BJ (cell line): Measurements from ENCODE around the gene PSMC5. TPM values are rescaled to one million over a fixed set of nuclear protein-coding genes. Genes with fewer than 3 reads are reported as not detected.
"Not testable (repeated sequence)": the region's sequence is repeated elsewhere in the genome, so short reads cannot be mapped to it uniquely, and the experiment has no call there.

ENCODE experiments used
- CTCF ChIA-PET: fragments of 350-600 bp; formaldehyde crosslinking; extraction: SDS; loops from one replicate; lab custom pipeline; 2021; ENCODE audit warnings: antibody characterized with exemption, inconsistent platforms; lab: Yijun Ruan, JAX
- POLR2A ChIA-PET: fragments of 300-600 bp; sonication (Branson Sonifier 250); formaldehyde crosslinking; extraction: SDS; loops from one replicate; lab custom pipeline; 2021; ENCODE audit warnings: antibody characterized with exemption; lab: Charles Lee
- DNase-seq: peaks from one replicate; pipeline ENCODE4 v3.0.0-alpha.2; 2011; ENCODE audit warnings: low read depth
- H3K27me3 ChIP-seq: 2 replicates; pipeline ENCODE4 v1.6.0; 2011; ENCODE audit warnings: low read length; ENCODE audit not compliant: control insufficient read depth, insufficient read depth
- H3K36me3 ChIP-seq: 2 replicates; pipeline ENCODE4 v1.5.1; 2011; ENCODE audit warnings: low read length; ENCODE audit not compliant: control insufficient read depth, insufficient read depth
- H3K4me3 ChIP-seq: 2 replicates; pipeline ENCODE4 v1.5.1; 2011; ENCODE audit warnings: low read depth, mild to moderate bottlenecking, control low read depth, low read length
- polyA plus RNA-seq: library from polyadenylated mRNA; depleted of rRNA; stranded (reverse); fragments of >200 nt; gene quantifications from 2 replicates; pipeline ENCODE4 v1.2.3, GENCODE V29; 2011
- TF ChIP-seq, protein P1 (sequence below): IDR thresholded peaks from 2 replicates; pipeline ENCODE4 v1.5.1; 2011; ENCODE audit warnings: low read depth, mild to moderate bottlenecking, control low read depth, inconsistent platforms, low read length, moderate library complexity; ENCODE audit not compliant: insufficient read depth

PSMC5 gene
- polyA plus RNA-seq, 1 experiment, result 151 TPM

DNA sequence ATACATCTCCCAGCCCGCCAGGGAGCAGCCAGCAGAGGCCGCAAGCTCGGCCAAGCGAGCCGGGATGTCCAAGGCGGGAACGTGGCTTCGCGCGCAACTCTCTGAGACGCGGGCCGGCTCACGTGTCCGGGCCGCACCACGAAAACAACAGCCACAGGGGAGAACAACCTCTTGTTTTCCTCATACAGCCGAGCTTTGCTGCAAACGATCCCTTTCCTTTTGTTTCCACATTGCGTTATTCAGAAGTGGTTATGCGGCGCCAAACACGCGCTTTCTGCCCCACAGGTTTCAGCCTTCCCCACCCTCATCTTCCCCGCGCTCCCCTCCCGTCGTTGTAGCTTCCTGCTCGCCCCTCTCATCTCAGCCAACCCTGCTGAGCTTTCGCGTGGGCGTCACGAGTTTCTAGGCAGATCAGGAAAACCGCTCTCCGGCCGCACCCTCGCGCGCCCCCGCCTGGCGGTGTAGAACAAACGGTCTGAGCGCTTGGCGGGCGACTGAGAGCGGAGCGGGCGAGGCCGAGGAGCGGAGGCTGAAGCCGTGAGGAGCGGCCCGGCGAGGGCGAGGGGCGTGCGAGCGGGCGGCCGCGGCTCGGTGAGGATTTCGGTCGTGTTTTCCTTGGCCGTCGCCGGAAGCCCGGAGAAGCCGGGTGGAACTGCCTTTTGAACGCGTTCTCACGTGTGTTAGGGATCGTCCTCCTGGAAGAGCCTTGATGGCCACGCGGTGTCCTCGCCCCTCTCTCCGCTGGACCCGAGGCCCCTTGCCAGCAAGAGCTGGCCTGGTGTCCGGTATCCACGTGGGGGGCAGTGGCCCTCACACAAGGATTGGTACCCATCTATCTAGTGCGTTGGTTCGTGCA is 21.8 kb downstream of the PSMC5 start:
- Histone ChIP-seq H3K4me3 (peak overlapping the region; percentile 32), H3K27me3 (peaks cover 3% of the 10 kb centered on the region), H3K36me3 (no peaks in the 10 kb centered on the region)
- TF ChIP-seq, protein P1, sequence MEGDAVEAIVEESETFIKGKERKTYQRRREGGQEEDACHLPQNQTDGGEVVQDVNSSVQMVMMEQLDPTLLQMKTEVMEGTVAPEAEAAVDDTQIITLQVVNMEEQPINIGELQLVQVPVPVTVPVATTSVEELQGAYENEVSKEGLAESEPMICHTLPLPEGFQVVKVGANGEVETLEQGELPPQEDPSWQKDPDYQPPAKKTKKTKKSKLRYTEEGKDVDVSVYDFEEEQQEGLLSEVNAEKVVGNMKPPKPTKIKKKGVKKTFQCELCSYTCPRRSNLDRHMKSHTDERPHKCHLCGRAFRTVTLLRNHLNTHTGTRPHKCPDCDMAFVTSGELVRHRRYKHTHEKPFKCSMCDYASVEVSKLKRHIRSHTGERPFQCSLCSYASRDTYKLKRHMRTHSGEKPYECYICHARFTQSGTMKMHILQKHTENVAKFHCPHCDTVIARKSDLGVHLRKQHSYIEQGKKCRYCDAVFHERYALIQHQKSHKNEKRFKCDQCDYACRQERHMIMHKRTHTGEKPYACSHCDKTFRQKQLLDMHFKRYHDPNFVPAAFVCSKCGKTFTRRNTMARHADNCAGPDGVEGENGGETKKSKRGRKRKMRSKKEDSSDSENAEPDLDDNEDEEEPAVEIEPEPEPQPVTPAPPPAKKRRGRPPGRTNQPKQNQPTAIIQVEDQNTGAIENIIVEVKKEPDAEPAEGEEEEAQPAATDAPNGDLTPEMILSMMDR, result peak; percentile 74
- CTCF ChIA-PET, result interaction anchor here (0.6 to 4.0 kb wide), 12 partner anchors 11 to 447 kb away, joined by 3 to 36 read pairs (median 3); no protein-coding TSS in a partner anchor
- DNase-seq, result no peak
- POLR2A ChIA-PET, result no interaction called here

DNA sequence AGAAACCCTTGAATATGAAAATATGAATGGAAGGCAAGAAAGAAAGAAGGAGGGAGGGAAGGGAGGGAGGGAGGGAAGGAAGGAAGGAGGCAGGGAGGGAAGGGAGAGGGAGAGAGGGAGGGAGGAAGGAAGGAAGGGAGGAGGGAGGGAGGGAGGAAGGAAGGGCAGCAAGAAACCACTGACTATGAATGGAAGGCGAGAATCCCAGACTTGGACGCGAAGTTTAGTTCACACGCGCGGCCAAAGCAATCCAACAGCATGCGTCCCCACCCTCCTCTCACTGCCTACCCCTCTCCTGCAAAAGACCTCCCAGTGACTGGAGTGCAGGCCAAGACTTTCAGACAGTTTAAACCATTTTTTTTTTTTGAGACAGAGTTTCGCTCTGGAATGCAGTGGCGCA is 23.2 kb downstream of the PSMC5 start:
- peaks cover 6% of the 10 kb centered on the region for H3K27me3 ChIP-seq
- no peak for DNase-seq
- CTCF ChIA-PET, result interaction anchor here (1.4 kb wide), 1 partner anchor 15 kb away, joined by 6 read pairs; no protein-coding TSS in a partner anchor
- no peak overlapping the region for H3K4me3 ChIP-seq
- TF ChIP-seq, protein P1, result no peak
- no peaks in the 10 kb centered on the region for H3K36me3 ChIP-seq
- POLR2A ChIA-PET, result no interaction called here

DNA sequence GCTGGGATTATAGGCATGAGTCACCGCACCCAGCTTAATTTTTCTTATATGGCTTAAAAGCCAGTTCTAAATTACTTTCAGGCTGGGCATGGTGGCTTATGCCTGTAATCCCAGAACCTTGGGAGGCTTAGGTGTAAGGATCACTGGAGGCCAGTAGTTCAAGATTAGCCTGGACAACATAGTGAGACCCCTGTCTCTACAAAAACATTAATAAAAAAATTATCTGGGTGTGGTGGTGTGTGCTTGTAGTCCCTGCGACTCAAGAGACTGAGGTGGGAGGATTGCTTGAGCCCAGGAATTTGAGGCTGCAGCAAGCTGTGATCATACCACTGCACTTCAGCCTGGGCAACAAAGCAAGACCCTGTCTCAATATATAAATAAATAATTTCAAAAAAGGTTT is 26.0 kb downstream of the PSMC5 start:
- TF ChIP-seq, protein P1, result no peak
- Histone ChIP-seq H3K36me3 (no peaks in the 10 kb centered on the region), H3K27me3 (peaks cover 7% of the 10 kb centered on the region), H3K4me3 (no peak overlapping the region)
- DNase-seq, result no peak
- POLR2A ChIA-PET, result no interaction called here
- CTCF ChIA-PET, result interaction anchor here (0.7 to 4.7 kb wide), 2 partner anchors 9 to 12 kb away, joined by 4 to 28 read pairs; no protein-coding TSS in a partner anchor

DNA sequence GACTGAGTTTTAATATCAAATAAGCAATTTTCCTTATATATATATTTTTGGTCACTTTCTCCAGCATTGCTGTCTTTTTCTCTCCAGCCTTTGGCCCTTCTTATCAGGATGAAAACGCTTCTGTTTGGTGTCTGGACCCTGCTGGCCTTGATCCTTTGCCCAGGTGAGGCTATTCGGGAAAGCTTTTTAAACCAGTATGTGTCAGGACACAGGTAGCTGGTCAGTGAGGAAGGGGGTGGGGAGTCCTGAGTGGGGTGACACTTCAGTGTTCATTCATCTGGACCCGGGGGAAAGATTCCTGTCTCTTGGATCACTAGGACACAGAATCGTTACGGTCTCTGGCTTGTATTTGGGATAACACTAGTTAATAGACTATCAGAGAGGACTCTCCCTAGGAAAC is 27.5 kb downstream of the PSMC5 start:
- ChIA-PET CTCF (interaction anchor here (1.0 to 4.7 kb wide), 4 partner anchors 8 to 27 kb away, joined by 3 to 28 read pairs (median 5); partner anchors contain the start of gene GH2), POLR2A (no interaction called here)
- TF ChIP-seq, protein P1, result no peak
- no peak for DNase-seq
- Histone ChIP-seq H3K36me3 (no peaks in the 10 kb centered on the region), H3K4me3 (no peak overlapping the region), H3K27me3 (peaks cover 10% of the 10 kb centered on the region)

DNA sequence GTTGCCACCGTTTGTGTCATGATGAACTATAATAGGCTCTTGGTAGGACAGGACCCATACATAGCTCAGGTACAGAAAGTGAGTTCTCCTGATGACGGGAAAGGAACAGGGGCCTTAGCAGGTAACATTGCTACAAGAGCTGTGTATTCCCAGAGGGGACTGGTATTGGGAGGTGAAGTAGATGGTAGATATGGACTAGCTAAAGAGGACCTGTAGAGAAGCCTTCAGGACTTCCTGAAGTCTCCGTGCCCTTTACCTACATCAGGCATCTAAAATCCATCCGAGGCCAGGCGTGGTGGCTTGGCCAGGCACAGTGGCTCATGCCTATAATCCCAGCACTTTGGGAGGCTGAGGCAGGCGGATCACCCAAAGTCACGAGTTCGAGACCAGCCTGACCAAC is 28.0 kb downstream of the PSMC5 start:
- no peak for DNase-seq
- Histone ChIP-seq H3K27me3 (peaks cover 12% of the 10 kb centered on the region), H3K4me3 (no peak overlapping the region), H3K36me3 (no peaks in the 10 kb centered on the region)
- TF ChIP-seq, protein P1, result no peak
- ChIA-PET CTCF (interaction anchor here (1.5 to 4.7 kb wide), 3 partner anchors 8 to 15 kb away, joined by 4 to 28 read pairs (median 6); no protein-coding TSS in a partner anchor), POLR2A (no interaction called here)

DNA sequence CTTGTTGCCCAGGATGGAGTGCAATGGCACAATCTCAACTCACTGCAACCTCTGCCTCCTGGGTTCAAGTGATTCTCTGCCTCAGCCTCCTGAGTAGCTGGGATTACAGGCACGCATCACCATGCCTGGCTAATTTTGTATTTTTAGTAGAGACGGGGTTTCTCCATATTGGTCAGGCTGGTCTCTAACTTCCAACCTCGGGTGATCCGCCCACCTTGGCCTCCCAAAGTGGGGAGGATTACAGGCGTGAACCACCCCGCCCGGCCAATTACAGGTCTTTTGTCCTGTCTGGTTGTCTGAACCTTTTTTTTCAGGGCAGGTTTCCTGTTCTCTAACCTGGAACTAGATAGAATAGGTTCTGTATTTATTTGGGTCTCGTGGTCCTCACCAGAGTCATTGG is 29.2 kb downstream of the PSMC5 start:
- POLR2A ChIA-PET, H3K4me3 ChIP-seq, H3K36me3 ChIP-seq, DNase-seq: not testable (repeated sequence)
- H3K27me3 ChIP-seq, result peaks cover 14% of the 10 kb centered on the region
- CTCF ChIA-PET, result interaction anchor here (0.7 to 4.7 kb wide), 2 partner anchors 9 to 49 kb away, joined by 3 to 28 read pairs; no protein-coding TSS in a partner anchor
